ENCODE data around the gene HDAC9.
"Not testable (repeated sequence)": the region's sequence is repeated elsewhere in the genome, so short reads cannot be mapped to it uniquely, and the experiment has no call there.

The HDAC9 gene

GRCh38 chr7:18990700-18991099 lies 495.2 kb downstream of the HDAC9 start:
- DNase-seq, result not testable (repeated sequence)

- no peak for DNase-seq
Observed at GRCh38 chr7:18993933-18994668, 498.6 kb downstream of the HDAC9 start.

GRCh38 chr7:18995270-18995671 lies 499.7 kb downstream of the HDAC9 start:
- no peak for DNase-seq

- DNase-seq, result no peak
Observed at GRCh38 chr7:18995811-18996426, 500.4 kb downstream of the HDAC9 start.

GRCh38 chr7:18996583-18996982 lies 501.0 kb downstream of the HDAC9 start:
- DNase-seq, result no peak

DNA sequence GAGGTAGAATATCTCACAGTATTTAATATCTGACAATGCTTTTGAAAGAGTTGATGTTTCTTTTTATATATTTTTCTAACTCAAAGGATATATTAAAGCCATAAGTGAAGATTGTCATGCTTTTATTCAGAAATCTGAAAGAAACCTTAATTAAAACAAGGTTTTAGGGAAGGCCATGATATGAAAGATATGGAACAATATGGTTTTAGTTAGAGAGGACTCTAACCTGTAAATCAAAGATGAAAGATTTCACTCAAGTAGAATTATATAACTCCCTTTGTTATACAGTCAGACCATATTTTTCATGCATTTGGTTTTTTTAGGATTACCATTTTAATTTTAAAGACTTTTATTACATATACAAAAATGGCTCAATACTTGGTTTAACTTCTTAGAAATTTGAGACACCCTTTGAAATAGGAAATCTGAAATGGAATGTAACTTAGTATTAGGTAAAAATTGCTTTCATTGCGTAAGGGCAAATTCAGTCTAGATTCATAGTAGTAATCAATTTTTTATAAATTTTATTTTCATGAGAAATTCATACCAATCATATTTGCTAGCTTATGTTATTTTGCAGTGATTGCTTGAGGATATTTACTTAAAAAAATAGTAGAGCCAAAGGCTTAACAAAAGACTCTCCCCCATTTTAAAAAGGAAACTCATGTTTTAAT lies 502.1 kb downstream of the HDAC9 start:
- DNase-seq, result no peak

- DNase-seq, result no peak
Observed at GRCh38 chr7:19000410-19000809, 504.9 kb downstream of the HDAC9 start.

DNA sequence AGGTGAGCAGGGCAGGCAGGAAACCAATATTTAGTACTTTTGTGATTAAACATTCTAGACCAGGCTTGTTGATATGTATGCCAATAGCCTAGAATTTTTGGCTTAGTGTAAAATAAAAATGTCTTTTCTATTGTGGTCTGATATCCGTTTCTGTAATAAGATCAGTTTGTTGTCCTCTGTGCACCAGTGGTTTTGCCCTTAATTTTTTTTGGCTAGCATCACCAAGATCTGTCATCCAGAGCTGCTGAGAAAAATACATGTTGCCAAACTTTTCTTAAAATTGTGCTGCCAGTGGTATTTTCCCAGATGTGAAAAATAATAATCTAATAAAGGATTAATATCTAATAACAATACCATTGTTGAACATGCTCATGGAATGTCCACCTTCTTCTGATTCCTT lies 506.3 kb downstream of the HDAC9 start:
- DNase-seq, result no peak

GRCh38 chr7:19009241-19009935 lies 513.8 kb downstream of the HDAC9 start:
- no peak for DNase-seq

- no peak for DNase-seq
Observed at GRCh38 chr7:19009936-19010280, 514.4 kb downstream of the HDAC9 start.

DNA sequence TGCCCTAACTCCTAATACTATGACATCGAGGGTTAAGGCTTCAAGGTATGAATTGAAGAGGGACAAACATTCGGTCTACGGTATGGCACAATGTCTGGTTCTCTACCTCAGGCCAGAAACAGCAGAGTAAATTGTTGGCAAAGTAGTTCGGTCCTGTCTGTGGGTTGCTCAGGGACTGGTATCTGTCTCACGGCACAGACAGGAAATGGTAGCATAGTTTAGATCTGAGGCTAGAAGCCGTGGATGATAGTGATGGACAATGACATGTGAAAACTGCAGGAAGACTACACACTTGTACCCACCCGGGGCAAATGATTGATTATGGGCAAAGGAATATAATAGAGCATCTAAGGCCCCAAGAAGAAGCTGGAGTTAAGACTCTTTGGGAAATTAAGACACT lies 515.7 kb downstream of the HDAC9 start:
- DNase-seq, result no peak

GRCh38 chr7:19015098-19015497 lies 519.5 kb downstream of the HDAC9 start:
- no peak for DNase-seq

- no peak for DNase-seq
Observed at GRCh38 chr7:19016140-19016539, 520.6 kb downstream of the HDAC9 start.

GRCh38 chr7:19017374-19017773 lies 521.8 kb downstream of the HDAC9 start:
- no peak for DNase-seq

- DNase-seq, result no peak
Observed at GRCh38 chr7:19020062-19020461, 524.5 kb downstream of the HDAC9 start.

GRCh38 chr7:19020711-19021110 lies 525.2 kb downstream of the HDAC9 start:
- DNase-seq, result no peak

- DNase-seq, result no peak
Observed at GRCh38 chr7:19023477-19023876, 527.9 kb downstream of the HDAC9 start.

DNA sequence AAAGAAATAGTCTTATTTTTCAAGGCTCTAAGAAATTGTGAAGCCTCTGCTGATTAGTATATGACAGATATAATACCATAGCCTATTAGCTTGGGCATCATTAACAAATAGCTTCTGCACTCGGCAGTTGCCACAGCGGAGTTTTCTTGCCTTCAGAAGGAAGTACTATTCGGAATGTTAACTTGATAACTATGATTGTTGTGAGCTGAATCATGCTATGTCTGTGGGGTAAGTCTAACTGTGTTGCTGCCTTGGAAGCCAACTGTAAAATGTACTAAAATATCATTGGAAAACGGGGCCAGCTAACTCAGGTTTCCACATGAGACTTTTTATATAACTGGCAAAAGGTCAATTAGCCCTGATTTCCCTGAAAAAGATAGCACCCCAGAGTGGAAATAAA lies 528.7 kb downstream of the HDAC9 start:
- DNase-seq, result no peak

GRCh38 chr7:19026888-19027287 lies 531.3 kb downstream of the HDAC9 start:
- DNase-seq, result no peak

DNA sequence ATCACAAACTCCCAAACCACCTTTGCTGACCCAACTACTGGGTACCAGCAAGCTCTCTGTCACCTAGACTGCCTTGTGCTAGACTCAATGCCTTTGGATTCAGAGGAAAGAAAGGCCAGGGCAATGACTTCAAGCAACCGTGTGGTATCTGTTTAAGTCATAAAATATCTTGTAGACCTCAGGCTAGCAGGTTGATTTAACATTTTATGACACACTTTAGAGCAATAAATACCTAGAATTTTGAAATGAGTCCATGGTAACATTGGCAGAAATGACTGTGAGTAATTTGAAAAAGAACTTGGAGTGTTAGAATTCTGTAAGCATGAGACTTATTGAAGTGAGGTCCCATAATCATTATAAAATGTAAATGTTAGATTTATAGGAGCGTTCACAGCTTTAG lies 534.7 kb downstream of the HDAC9 start:
- no peak for DNase-seq

DNA sequence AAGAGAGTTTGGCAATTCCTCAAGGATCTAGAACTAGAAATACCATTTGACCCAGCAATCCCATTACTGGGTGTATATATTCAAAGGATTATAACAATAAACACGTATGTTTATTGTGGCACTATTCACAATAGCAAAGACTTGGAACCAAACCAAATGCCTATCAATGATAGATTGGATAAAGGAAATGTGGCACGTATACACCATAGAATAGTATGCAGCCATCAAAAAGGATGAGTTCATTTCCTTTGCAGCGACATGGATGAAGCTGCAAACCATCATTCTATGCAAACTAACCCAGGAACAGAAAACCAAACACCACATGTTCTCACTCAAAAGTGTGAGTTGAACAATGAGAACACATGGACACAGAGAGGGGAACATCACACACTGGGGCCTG lies 537.4 kb downstream of the HDAC9 start:
- DNase-seq, result not testable (repeated sequence)

GRCh38 chr7:19051767-19052375 lies 556.3 kb downstream of the HDAC9 start:
- peak; percentile 8 for DNase-seq

Data from NCI-H2171 treated with DMSO at 0.1 percent for 48 hours (cell line).